Loucy (cell line): ENCODE data around the gene BROX.

Source experiments
- EZH2phosphoT487 ChIP-seq: fragments of 200-600 bp; IDR thresholded peaks from 2 replicates; pipeline ENCODE4 v1.6.1; 2018; ENCODE audit warnings: antibody characterized with exemption, mild to moderate bottlenecking, moderate library complexity, borderline replicate concordance
- TF ChIP-seq, protein P1 (sequence below): fragments of 200-600 bp; sonication (generic); conservative IDR thresholded peaks from 2 replicates; pipeline ENCODE4 v1.5.1; 2014; ENCODE audit warnings: mild to moderate bottlenecking, antibody characterized with exemption, low read length

- TF ChIP-seq, protein P1, sequence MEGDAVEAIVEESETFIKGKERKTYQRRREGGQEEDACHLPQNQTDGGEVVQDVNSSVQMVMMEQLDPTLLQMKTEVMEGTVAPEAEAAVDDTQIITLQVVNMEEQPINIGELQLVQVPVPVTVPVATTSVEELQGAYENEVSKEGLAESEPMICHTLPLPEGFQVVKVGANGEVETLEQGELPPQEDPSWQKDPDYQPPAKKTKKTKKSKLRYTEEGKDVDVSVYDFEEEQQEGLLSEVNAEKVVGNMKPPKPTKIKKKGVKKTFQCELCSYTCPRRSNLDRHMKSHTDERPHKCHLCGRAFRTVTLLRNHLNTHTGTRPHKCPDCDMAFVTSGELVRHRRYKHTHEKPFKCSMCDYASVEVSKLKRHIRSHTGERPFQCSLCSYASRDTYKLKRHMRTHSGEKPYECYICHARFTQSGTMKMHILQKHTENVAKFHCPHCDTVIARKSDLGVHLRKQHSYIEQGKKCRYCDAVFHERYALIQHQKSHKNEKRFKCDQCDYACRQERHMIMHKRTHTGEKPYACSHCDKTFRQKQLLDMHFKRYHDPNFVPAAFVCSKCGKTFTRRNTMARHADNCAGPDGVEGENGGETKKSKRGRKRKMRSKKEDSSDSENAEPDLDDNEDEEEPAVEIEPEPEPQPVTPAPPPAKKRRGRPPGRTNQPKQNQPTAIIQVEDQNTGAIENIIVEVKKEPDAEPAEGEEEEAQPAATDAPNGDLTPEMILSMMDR = no peak
- TF ChIP-seq EZH2phosphoT487 = no peak
Measured at GRCh38 chr1:222777977-222778376, 65.6 kb downstream of the BROX start.
